Sciatic nerve (tissue), 2 donors: Measurements from ENCODE around the gene AOAH. TPM values are rescaled to one million over a fixed set of nuclear protein-coding genes. Genes with fewer than 3 reads are reported as not detected.

ENCODE experiments used
- ATAC-seq: fragments of 200-7000 bp; cut with Tn5 transposase; one replicate; pipeline ENCODE4 v1.9.1; 2020; ENCODE audit warnings: mild to moderate bottlenecking, moderate library complexity
- DNase-seq: peaks from one replicate; pipeline ENCODE4 v3.0.0-alpha.2; 2020; ENCODE audit warnings: low spot score
- intact Hi-C: fragments of 100-400 bp; cut with DNase I; formaldehyde crosslinking; loops from one replicate; pipeline ENCODE4 v1.14.2; 2022
- total RNA-seq: library from RNA; stranded (reverse); fragmentation: NEBNext Ultra II Directional; extraction: Animal tissue kit (Norgen Biotek cat#: 25700); gene quantifications from one replicate; pipeline ENCODE4 v1.2.1, GENCODE V29; 2021
- donor health status: DM: no; HTN: no; CAD: no.
- donor health status: DM: no; HTN: no; CAD: no.

Gene AOAH
- total RNA-seq, 1 donor from 2014 or later: 20.6 TPM

GRCh38 chr7:36642414-36642813 lies 81.9 kb downstream of the AOAH start:
- ATAC-seq: peak; percentile 85
- intact Hi-C loops: no loop called here

GRCh38 chr7:36642010-36642409 lies 82.3 kb downstream of the AOAH start:
- intact Hi-C loops: no loop called here
- no peak for DNase-seq
- no peak for ATAC-seq

More at GRCh38 chr7:36642414-36642813, 81.9 kb downstream of the AOAH start:
- no peak for DNase-seq

- ATAC-seq: no peak
- DNase-seq: no peak
- intact Hi-C loops: no loop called here
Measured at GRCh38 chr7:36640682-36641081, 83.6 kb downstream of the AOAH start.

DNA sequence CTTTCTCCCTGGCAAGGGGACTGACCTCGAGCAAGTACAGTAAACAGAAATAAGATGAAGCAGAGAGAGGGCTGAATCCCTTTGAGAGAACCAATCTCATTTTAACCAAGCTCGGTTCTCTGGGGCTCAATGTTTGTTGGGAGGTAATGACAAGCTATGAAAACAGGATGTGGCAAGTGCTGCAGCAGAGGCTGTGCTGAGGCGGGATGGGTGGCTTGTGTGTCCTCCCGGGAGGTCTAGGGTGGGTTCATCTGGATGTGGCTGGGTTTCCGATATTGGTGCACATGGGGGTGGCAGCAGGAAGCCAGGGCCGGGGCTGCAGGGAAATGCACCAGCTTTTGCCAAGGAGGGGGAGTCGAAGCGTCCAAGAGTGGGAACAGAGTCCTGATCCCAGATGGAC lies 84.5 kb downstream of the AOAH start:
- ATAC-seq (no peak), DNase-seq (no peak)
- intact Hi-C loops: no loop called here

DNA sequence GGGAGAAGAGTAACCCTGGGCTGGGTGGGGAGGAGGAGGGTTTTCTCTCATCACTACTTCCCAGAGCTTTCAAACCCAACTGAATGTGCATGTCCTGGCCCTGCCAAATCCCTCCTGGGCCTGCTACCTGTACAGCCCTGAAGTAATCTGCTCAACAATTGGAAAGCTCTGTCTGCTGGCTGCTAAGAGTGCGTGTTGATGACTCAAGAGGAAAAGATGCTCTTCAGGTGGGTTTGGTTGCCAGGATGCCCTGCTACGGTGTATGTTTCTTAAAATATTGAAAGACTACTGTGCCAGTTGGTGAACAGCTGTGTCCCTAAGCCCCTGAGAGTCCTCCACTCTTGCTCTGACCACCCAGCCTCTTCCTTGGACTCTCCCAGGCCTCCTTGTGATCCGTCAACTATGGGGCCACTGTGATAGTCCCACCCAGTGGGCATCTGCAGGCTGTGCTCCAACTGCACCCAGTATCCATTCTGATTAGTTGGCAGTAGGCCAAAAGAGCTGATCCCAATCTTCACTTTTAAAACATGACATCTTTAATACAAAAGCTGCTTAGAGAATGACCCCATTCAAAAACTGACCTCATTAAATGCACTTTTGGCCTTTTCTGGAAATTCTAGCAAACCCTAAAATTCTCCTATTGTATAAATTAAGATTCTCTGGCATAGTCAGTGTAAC lies 85.6 kb downstream of the AOAH start:
- no peak for ATAC-seq
- DNase-seq: no peak
- intact Hi-C loops: no loop called here

- intact Hi-C loops: no loop called here
- DNase-seq (no peak), ATAC-seq (no peak)
Measured at GRCh38 chr7:36638140-36638539, 86.2 kb downstream of the AOAH start.

- ATAC-seq (no peak), DNase-seq (no peak)
- intact Hi-C loops: no loop called here
Measured at GRCh38 chr7:36637417-36637816, 86.9 kb downstream of the AOAH start.

GRCh38 chr7:36636126-36636525 lies 88.2 kb downstream of the AOAH start:
- intact Hi-C loops: no loop called here
- ATAC-seq (no peak), DNase-seq (no peak)

DNA sequence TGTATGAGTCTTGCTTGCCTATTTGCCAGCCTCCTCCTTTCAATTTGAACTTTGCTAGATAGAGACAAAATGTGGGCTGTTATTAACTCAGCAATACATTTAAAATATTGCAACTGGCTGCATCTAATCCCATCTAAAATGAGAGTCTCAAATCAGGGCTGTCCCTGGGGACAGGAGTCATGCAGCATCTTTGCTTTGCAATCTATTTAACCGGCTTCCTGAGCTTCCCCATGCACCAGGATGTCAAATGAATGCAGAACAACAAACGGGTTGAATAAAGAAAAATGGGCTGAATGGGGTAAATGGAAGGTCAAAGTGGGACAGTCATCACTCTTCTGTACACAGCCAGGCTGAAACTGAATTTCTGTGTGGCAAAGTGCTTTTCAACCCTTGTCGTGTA lies 89.2 kb downstream of the AOAH start:
- intact Hi-C loops: no loop called here
- no peak for DNase-seq
- no peak for ATAC-seq

DNA sequence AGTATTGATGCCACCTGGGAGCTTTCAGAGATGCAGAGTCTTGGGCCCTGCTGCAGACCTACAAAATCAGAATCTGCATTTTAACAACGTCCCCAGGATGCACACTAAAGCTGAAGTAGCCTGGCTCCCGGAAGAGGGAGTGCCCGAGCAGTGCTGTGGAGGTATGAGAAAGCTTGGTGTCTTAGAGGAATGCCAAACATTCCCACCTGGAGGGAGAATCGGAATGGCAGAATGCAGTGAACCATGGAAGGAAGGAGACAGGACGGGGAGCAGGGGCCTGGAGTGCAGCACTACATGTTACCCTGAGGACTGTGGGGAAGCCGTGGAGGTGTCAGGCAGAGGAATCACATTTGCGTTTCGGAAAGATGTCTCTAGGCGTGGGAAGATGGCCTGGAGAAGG lies 90.9 kb downstream of the AOAH start:
- intact Hi-C loops: no loop called here
- ATAC-seq: no peak
- DNase-seq: no peak

DNA sequence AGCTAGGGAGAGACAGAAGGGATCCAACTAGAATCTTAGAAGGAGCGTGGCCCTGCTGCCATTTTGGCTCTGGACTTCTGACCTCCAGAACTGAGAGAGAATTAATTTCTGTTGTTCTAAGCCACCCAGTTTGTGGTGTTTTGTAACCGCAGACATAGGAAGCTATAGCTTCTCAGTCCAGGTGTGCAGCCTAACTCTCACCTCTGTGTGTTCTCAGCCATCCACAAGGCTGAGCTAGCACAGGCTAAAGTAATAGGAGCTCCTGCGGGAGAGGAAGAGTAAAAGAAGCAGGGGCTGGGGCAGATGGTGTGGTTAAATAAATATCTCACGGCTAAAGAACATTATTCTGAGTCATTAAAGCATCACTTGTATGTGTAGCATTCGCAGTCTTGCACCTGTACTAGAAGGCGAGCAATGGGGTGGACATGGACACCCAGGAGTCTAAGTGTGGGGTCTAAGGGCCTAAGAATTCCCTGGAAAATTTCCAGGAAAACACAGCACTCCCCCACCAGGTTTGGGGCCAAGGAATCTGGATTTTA lies 94.1 kb downstream of the AOAH start:
- no peak for ATAC-seq
- intact Hi-C loops: no loop called here
- no peak for DNase-seq

GRCh38 chr7:36629351-36629750 lies 94.9 kb downstream of the AOAH start:
- DNase-seq: no peak
- ATAC-seq: no peak
- intact Hi-C loops: no loop called here

GRCh38 chr7:36627836-36628235 lies 96.5 kb downstream of the AOAH start:
- intact Hi-C loops: no loop called here
- ATAC-seq (no peak), DNase-seq (no peak)

- intact Hi-C loops: no loop called here
- ATAC-seq: no peak
- DNase-seq: no peak
Measured at GRCh38 chr7:36626111-36626510, 98.2 kb downstream of the AOAH start.

GRCh38 chr7:36625247-36625646 lies 99.0 kb downstream of the AOAH start:
- DNase-seq (no peak), ATAC-seq (peak; percentile 27)
- intact Hi-C loops: no loop called here

- intact Hi-C loops: no loop called here
- no peak for DNase-seq
- peak; percentile 48 for ATAC-seq
Measured at GRCh38 chr7:36623247-36623646, 101.0 kb downstream of the AOAH start.

- DNase-seq: no peak
- intact Hi-C loops: no loop called here
- ATAC-seq: no peak
Measured at GRCh38 chr7:36621396-36621795, 102.9 kb downstream of the AOAH start.

DNA sequence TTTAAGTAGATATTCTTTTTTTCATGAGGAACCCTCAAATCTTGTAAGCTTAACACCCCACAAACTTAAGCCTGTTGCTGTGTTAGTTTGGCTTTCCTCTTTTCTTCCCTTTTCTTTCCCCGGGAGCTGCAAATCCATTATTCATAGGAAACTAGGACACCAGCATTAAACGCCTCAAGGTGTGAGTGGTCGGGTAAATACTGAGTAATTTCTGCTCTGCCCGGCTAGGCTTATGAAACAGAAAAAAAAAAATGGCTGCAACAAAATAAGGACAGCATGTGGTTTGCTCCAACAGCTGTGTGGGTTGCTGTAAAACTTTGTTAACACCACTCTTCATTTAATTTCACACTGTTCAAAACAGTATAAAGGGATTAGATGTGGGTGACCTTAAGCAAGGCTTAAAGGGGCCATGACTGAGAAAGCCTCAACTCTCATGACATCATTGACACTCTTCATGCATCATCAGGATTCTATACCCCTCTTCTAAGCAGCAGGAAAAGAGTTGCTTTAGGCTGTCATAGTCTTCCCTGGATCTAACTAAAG lies 104.1 kb downstream of the AOAH start:
- intact Hi-C loops: no loop called here
- ATAC-seq: no peak
- DNase-seq: no peak

DNA sequence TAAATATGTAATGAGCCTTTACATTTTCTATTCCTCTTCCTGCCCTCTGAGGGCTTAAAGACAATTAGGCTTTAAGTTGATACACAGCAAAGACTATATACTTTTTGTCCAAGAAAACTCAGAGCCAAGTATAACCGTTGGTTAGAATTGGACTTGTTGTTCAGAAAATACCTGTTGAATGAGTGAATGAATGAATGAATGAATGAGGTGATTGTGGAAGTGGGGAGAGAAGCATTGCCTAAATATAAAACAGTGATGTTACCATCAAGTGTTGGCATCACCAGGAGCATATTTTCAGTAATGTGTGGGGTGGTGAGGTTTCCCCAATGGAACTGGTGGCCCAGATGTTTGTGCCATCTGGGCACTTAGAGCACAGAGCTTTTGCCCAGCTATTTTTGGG lies 106.9 kb downstream of the AOAH start:
- DNase-seq (no peak), ATAC-seq (no peak)
- intact Hi-C loops: no loop called here

DNA sequence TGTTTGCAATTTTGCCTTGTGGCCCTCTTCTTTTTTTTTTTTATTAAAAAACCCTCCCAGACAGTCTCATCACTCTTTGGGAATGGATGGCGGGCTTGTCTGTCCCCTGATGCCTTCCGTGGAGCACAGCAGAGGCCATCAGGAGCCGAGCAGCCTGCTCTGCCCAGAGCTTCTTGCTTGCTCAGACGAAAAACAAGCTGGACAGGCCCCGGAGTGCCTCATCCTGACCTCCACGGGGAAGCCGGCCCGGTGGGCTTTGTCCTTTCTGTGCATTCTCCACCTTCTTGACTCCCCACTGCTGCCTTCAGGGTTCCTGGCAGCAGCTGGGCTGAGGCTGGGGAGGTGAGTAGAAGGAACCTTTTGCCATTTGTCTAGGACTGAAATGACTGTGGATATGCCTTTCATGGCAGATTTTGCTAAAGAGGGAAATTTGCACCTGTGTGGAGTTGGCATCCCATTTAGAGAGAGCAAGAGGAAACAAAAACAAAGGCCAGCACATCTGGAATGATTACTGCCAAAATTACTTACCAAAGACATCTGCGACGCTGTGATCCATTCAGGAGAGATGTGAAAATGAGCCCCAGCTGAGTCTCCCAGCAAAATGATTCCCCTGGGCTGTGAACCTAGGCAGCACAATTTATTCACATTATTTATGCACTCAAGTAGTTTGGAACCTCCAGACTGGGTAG lies 108.3 kb downstream of the AOAH start:
- DNase-seq (no peak), ATAC-seq (peak; percentile 47)
- intact Hi-C loops: no loop called here
